MG63 (cell line): Measurements from ENCODE around the gene CHST1. TPM values are rescaled to one million over a fixed set of nuclear protein-coding genes. Genes with fewer than 3 reads are reported as not detected.

ENCODE experiments used
- DNase-seq: peaks from one replicate; pipeline ENCODE4 v3.0.0-alpha.2; 2020
- H3K27me3 ChIP-seq: fragments of 250-450 bp; sonication (Bioruptor Pico); 2 replicates; pipeline ENCODE4 v1.5.1; 2020; ENCODE audit warnings: mild to moderate bottlenecking, moderate library complexity
- H3K36me3 ChIP-seq: fragments of 250-450 bp; sonication (Bioruptor Pico); 2 replicates; pipeline ENCODE4 v1.5.1; 2020; ENCODE audit warnings: mild to moderate bottlenecking, moderate library complexity
- H3K4me3 ChIP-seq: fragments of 250-450 bp; sonication (Bioruptor Pico); 2 replicates; pipeline ENCODE4 v1.5.1; 2020; ENCODE audit warnings: mild to moderate bottlenecking, moderate library complexity
- H3K9me3 ChIP-seq: fragments of 250-450 bp; sonication (Bioruptor Pico); 2 replicates; pipeline ENCODE4 v1.5.1; 2020; ENCODE audit warnings: mild to moderate bottlenecking, moderate library complexity
- total RNA-seq: library from RNA; depleted of rRNA; stranded (reverse); fragments of >200 nt; shearing (Covaris generic); gene quantifications from 2 replicates; pipeline ENCODE4 v1.2.3, GENCODE V29; 2014; ENCODE audit warnings: low replicate concordance; rRNA removed

CHST1 gene
- total RNA-seq, 1 experiment from 2014 or later: not detected

DNA sequence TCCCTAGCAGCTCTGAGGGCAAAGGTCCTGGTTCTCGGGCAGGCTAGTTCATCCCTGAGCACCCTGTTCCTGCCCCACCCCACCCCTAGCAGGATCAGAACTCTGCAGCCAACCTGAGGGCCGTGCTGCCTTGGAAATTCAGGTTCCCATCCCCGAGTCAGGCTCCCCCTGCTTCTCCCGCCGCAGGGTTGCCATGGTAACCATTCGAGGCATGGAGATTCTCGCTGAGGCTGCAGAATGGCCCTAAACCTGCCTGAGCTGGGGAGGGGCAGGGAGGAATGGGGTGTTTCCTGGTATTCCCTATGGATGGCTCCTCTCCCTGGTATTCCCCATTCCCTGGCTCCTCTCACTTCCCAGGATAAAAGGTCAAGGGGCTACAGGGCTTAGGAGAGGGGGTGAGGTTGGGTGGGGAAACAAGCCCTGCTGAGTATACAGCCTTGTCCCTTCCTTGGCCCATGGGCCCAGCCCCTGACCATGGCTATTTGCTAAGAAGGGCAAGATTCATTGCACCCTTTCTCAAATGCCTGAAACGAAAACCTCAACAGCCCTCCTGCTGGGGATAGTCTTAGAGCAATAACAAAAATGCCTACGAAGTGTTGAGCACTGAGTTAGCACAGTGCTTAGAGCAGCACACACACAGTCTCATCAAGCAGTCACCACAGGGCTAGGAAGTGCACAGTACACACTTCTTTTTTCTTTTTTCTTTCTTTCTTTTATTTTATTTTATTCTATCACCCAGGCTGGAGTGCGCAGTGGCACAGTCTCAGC, 58.7 kb downstream of the CHST1 start:
- H3K27me3 ChIP-seq: no peaks in the 10 kb centered on the region
- H3K4me3 ChIP-seq: no peak overlapping the region
- no peak for DNase-seq
- no peaks in the 10 kb centered on the region for H3K36me3 ChIP-seq
- no peaks in the 10 kb centered on the region for H3K9me3 ChIP-seq

DNA sequence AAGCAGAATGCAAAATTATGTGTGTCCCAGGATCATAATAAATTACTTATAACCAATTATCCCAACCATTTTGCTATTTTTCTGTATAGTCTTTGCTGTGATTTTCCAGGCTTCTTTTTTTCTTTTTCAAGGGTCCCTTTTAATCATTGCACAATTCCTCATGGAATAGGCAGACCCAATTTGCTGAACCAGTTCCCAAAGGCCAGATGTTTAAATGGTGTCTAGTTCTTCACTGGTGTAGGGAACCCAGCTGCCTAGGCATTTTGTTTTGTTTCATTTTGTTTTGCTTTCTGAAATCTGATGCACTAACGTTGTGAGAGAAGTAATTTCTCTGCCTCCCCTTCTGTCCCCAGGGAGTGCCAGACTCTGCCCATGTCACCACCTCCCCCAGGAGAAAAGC, 60.4 kb downstream of the CHST1 start:
- no peaks in the 10 kb centered on the region for H3K27me3 ChIP-seq
- H3K36me3 ChIP-seq: no peaks in the 10 kb centered on the region
- no peak for DNase-seq
- no peak overlapping the region for H3K4me3 ChIP-seq
- no peaks in the 10 kb centered on the region for H3K9me3 ChIP-seq

DNA sequence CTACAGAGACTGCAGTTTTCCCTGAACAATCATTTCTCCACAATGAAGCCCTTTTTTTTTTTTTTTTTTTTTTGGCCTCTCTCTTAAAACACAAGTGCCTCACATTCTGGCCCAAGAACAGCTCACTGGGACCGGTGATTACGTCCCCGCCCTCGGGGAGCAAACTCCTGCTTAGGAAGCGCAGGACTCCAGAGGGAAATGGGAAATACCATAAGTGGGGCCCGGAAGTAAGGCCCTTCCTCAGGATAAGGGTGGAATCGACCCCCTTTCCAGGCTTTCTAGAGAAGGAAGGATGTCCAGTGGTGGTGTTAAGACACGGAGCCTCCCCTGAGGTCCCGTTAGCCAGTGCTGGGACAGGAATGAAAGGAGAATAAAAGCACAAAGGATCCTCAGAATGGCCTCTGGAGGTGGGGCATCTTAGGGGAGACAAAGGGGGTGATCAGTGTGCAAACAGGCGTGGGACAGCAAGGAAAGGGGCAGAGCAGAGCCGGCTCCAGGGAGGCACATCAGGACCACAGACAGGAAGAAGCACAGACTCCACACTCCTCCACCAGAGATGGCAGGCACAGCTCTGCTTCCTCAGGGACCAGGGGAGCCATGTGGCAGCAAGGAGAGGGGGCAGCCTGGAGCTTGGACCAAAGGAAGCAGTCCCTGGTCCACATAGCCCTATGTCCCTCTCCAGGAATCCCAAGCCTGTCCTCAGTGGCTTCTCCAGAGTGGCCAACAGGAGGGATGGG, 61.3 kb downstream of the CHST1 start:
- Histone ChIP-seq H3K27me3 (no peaks in the 10 kb centered on the region), H3K4me3 (no peak overlapping the region), H3K36me3 (no peaks in the 10 kb centered on the region), H3K9me3 (no peaks in the 10 kb centered on the region)
- no peak for DNase-seq

DNA sequence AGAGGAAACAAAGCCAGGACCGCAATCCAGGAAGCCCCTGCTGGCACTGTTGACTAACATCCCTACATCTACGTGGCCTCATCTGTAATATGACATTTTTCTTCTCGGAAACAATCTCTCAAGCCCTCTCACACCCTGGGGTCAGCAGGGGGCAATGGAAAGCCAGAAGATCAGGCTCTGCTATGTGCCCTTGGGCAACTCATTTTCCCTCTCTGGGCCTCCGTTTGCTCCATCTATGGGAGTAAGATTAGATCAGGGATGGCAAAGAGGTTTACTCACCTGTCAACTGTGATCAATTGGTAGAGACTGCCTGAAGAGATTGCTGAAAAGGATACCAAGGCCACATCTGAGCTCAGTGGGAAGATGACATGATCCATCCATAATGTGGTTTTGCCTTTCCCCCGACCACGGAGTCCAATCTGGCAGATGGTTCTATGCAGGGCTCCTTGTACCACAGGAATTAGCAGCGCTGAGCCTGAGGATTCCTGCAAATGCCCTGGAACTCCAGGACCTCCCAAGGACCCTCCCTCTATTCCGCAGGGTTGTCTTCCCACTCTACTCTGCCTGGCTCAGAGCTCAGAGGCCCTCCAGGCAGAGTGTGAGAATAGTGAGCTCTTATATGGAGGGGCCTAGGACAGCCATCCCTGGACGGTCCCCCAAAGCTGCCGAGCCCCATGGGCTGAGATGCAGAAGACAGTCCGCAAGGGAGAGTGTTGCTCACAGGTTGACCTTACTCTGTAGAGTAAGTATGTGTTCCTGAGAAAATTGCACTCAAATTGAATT, 66.1 kb downstream of the CHST1 start:
- Histone ChIP-seq H3K27me3 (no peaks in the 10 kb centered on the region), H3K36me3 (no peaks in the 10 kb centered on the region), H3K4me3 (no peak overlapping the region), H3K9me3 (no peaks in the 10 kb centered on the region)
- DNase-seq: no peak

Other genes starting within 250 kb of the CHST1 start
- gene SLC35C1, start 139.5 kb upstream of the CHST1 start, total RNA-seq: 3.8 and 11.5 TPM in 2 replicates
- 6.5 and 13.0 TPM in 2 replicates for gene CRY2, start 181.9 kb upstream of the CHST1 start, total RNA-seq
- gene MAPK8IP1, start 220.0 kb upstream of the CHST1 start, total RNA-seq: 2.6 and 15.5 TPM in 2 replicates
- gene FREY1, start 241.6 kb upstream of the CHST1 start, total RNA-seq: 0.72 and 5.0 TPM in 2 replicates